Esophagus squamous epithelium (tissue), 4 donors: ENCODE results near the gene TTF2.

Source experiments
- POLR2A ChIP-seq, 4 donors: fragments of 450-650 bp; IDR thresholded peaks; one replicate each; pipeline ENCODE4 v1.6.1; 2017; ENCODE audit warnings: antibody characterized with exemption in 4 of 4, mild to moderate bottlenecking in 4 of 4, moderate library complexity in 3 of 4
- TF ChIP-seq, protein P1 (sequence below), 6 experiments: fragments of 450-650 bp in 4 of 6; fragments of 200-600 bp in 2 of 6; sonication (generic) in 2 of 6; IDR thresholded peaks; one replicate each; pipeline ENCODE4 v1.5.1; 2016 to 2019; ENCODE audit warnings: antibody characterized with exemption in 6 of 6, mild to moderate bottlenecking in 4 of 6, moderate library complexity in 4 of 6

DNA sequence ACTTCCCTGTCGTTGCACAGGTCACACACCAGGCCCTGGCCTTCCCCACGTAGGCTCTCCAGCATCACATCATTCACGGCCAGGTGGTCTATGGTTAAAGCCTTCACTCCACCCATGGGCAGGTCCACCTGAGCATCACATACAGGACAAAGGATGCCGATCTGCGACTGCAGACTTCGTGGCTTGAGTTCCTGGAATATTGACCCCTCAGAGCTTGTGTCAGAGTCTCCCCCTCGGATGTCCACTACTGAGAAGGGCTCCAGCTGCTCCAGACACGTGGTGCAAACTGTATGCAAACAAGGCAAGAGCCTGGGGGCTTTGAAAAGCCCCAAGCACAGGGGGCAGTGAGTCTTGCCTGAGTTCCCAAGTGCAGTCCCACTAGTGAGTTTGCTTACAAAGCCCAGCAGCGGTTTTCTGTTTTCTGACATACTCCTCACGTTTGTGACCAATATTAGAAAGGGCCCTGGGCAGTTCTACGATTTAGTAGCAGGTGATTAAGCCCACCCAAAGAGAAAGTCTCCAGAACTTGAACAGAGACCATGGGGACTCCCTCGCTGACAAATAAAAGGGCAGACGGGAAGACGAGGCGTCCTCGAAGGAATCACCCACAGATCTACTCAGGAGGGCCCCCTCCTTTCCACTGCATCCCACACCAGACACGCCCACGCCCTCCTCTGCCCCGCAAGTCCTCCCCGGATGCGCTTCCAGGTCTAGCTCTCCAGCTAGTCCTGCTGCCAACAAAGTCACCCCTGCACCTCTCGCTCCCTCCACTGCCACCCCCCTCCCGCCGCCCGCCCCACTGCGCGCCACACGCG is 60.9 kb downstream of the TTF2 start:
- no peak for TF ChIP-seq POLR2A (IDR thresholded peaks at IDR 0.05)
- TF ChIP-seq, protein P1, sequence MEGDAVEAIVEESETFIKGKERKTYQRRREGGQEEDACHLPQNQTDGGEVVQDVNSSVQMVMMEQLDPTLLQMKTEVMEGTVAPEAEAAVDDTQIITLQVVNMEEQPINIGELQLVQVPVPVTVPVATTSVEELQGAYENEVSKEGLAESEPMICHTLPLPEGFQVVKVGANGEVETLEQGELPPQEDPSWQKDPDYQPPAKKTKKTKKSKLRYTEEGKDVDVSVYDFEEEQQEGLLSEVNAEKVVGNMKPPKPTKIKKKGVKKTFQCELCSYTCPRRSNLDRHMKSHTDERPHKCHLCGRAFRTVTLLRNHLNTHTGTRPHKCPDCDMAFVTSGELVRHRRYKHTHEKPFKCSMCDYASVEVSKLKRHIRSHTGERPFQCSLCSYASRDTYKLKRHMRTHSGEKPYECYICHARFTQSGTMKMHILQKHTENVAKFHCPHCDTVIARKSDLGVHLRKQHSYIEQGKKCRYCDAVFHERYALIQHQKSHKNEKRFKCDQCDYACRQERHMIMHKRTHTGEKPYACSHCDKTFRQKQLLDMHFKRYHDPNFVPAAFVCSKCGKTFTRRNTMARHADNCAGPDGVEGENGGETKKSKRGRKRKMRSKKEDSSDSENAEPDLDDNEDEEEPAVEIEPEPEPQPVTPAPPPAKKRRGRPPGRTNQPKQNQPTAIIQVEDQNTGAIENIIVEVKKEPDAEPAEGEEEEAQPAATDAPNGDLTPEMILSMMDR (IDR thresholded peaks at IDR 0.05): no peak
